Activated gamma-delta T cell treated with Interleukin-2 at 50 U/mL for 16 hours (primary cell): ENCODE measurements around the gene OR7G1.
"Not testable (repeated sequence)": the region's sequence is repeated elsewhere in the genome, so short reads cannot be mapped to it uniquely, and the experiment has no call there.

Experiments
- DNase-seq: peaks from one replicate; pipeline ENCODE4 v3.0.0-alpha.2; 2020

Gene OR7G1

GRCh38 chr19:9075064-9075949 lies 40.3 kb downstream of the OR7G1 start:
- peak; percentile 5 for DNase-seq

- DNase-seq = no peak
These were observed 41.8 kb downstream of the OR7G1 start for GRCh38 chr19:9073806-9074205.

GRCh38 chr19:9071720-9072119 lies 43.8 kb downstream of the OR7G1 start:
- DNase-seq = not testable (repeated sequence)

- DNase-seq = no peak
These were observed 45.5 kb downstream of the OR7G1 start for GRCh38 chr19:9070066-9070465.

- DNase-seq = no peak
These were observed 50.0 kb downstream of the OR7G1 start for GRCh38 chr19:9065457-9066014.
